ENCODE data around the gene ZNF764. TPM values are rescaled to one million over a fixed set of nuclear protein-coding genes. Genes with fewer than 3 reads are reported as not detected.

Gene ZNF764
- total RNA-seq, 1 donor from 2014 or later: 3.0 TPM

GRCh38 chr16:30569746-30570635 lies 11.8 kb upstream of the ZNF764 start:
- ATAC-seq: no peak

- ATAC-seq: no peak
These were observed 11.1 kb upstream of the ZNF764 start for GRCh38 chr16:30569281-30569680.

GRCh38 chr16:30567991-30568638 lies 9.9 kb upstream of the ZNF764 start:
- peak; percentile 71 for ATAC-seq

- ATAC-seq: peak; percentile 6
These were observed 9.2 kb upstream of the ZNF764 start for GRCh38 chr16:30567160-30567990.

GRCh38 chr16:30566531-30566930 lies 8.4 kb upstream of the ZNF764 start:
- no peak for ATAC-seq

GRCh38 chr16:30565984-30566383 lies 7.8 kb upstream of the ZNF764 start:
- no peak for ATAC-seq

- ATAC-seq: no peak
These were observed 7.4 kb upstream of the ZNF764 start for GRCh38 chr16:30565526-30565925.

- ATAC-seq: no peak
These were observed 3.8 kb upstream of the ZNF764 start for GRCh38 chr16:30562021-30562420.

GRCh38 chr16:30561089-30561816 lies 3.1 kb upstream of the ZNF764 start:
- no peak for ATAC-seq

GRCh38 chr16:30559690-30560089 lies 1.5 kb upstream of the ZNF764 start:
- no peak for ATAC-seq

- ATAC-seq: no peak
These were observed 709 bp upstream of the ZNF764 start for GRCh38 chr16:30558789-30559377.

GRCh38 chr16:30557707-30557956 lies 542 bp downstream of the ZNF764 start:
- ATAC-seq: no peak

- ATAC-seq: no peak
These were observed 2.1 kb downstream of the ZNF764 start for GRCh38 chr16:30556125-30556473.

GRCh38 chr16:30555315-30556124 lies 2.7 kb downstream of the ZNF764 start:
- ATAC-seq: no peak

- ATAC-seq: no peak
These were observed 3.4 kb downstream of the ZNF764 start for GRCh38 chr16:30554557-30555314.

GRCh38 chr16:30553393-30553899 lies 4.7 kb downstream of the ZNF764 start:
- no peak for ATAC-seq

GRCh38 chr16:30552956-30553355 lies 5.2 kb downstream of the ZNF764 start:
- no peak for ATAC-seq

- no peak for ATAC-seq
These were observed 6.4 kb downstream of the ZNF764 start for GRCh38 chr16:30551781-30552180.

GRCh38 chr16:30548416-30549253 lies 9.5 kb downstream of the ZNF764 start:
- ATAC-seq: no peak

GRCh38 chr16:30546115-30546514 lies 12.1 kb downstream of the ZNF764 start:
- ATAC-seq: no peak
